HepG2 (cell line): ENCODE results near the gene UBE2E1. TPM values are rescaled to one million over a fixed set of nuclear protein-coding genes. Genes with fewer than 3 reads are reported as not detected.

Experiments
- GTF3A ChIP-seq: sonication (generic); formaldehyde crosslinking; conservative IDR thresholded peaks from 2 replicates; pipeline ENCODE4 v1.4.0; 2020; ENCODE audit warnings: mild to moderate bottlenecking, missing genetic modification reagents
- HHEX ChIP-seq: IDR thresholded peaks from 2 replicates; pipeline ENCODE4 v1.6.1; 2016; ENCODE audit warnings: control low read depth
- HMG20B ChIP-seq: conservative IDR thresholded peaks from 2 replicates; pipeline ENCODE4 v1.6.1; 2016; ENCODE audit warnings: missing genetic modification reagents, missing compliant biosample characterization
- KMT2B ChIP-seq: IDR thresholded peaks from 2 replicates; pipeline ENCODE4 v1.6.1; 2016; ENCODE audit warnings: missing genetic modification reagents, missing compliant biosample characterization
- LRRFIP1 ChIP-seq: sonication (generic); formaldehyde crosslinking; conservative IDR thresholded peaks from 2 replicates; pipeline ENCODE4 v1.4.0; 2020; ENCODE audit warnings: missing genetic modification reagents
- MAFF ChIP-seq: IDR thresholded peaks from 2 replicates; pipeline ENCODE4 v1.6.1; 2011; ENCODE audit warnings: low read depth, low read length, improper control_type of control experiment
- PLSCR1 ChIP-seq: sonication (generic); formaldehyde crosslinking; IDR thresholded peaks from 2 replicates; pipeline ENCODE4 v1.5.0; 2020; ENCODE audit warnings: missing genetic modification reagents, mild to moderate bottlenecking, borderline replicate concordance
- REPIN1 ChIP-seq: sonication (generic); formaldehyde crosslinking; IDR thresholded peaks from 2 replicates; pipeline ENCODE4 v1.8.0; 2022; ENCODE audit warnings: missing genetic modification reagents, low read depth, mild to moderate bottlenecking, borderline replicate concordance
- SALL1 ChIP-seq: sonication (generic); formaldehyde crosslinking; IDR thresholded peaks from 2 replicates; pipeline ENCODE4 v1.8.0; 2022; ENCODE audit warnings: mild to moderate bottlenecking, missing genetic modification reagents
- SMAD9 ChIP-seq: sonication (generic); formaldehyde crosslinking; IDR thresholded peaks from 2 replicates; pipeline ENCODE4 v1.5.1; 2020; ENCODE audit warnings: mild to moderate bottlenecking, missing genetic modification reagents
- TAF1 ChIP-seq: sonication (generic); formaldehyde crosslinking; IDR thresholded peaks from 2 replicates; pipeline ENCODE4 v1.4.0; 2020; ENCODE audit warnings: missing genetic modification reagents
- TBX3 ChIP-seq: fragments of 450-650 bp; IDR thresholded peaks from 2 replicates; pipeline ENCODE4 v1.6.1; 2017; ENCODE audit warnings: antibody characterized with exemption, mild to moderate bottlenecking, inconsistent platforms, borderline replicate concordance
- TCF7 ChIP-seq: sonication (generic); IDR thresholded peaks from 2 replicates; pipeline ENCODE4 v1.6.1; 2016; ENCODE audit warnings: antibody characterized with exemption, low read depth
- ZBTB7B ChIP-seq: sonication (generic); formaldehyde crosslinking; IDR thresholded peaks from 2 replicates; pipeline ENCODE4 v1.4.0; 2020; ENCODE audit warnings: missing genetic modification reagents
- ZSCAN21 ChIP-seq: sonication (generic); formaldehyde crosslinking; IDR thresholded peaks from 2 replicates; pipeline ENCODE4 v1.8.0; 2022; ENCODE audit warnings: mild to moderate bottlenecking, missing genetic modification reagents, moderate library complexity, borderline replicate concordance
- polyA plus RNA-seq, 8 experiments: library from polyadenylated mRNA; depleted of rRNA in 3 of 8; stranded (reverse) in 7 of 8; unstranded in 1 of 8; fragments of >200 nt; fragmentation: Illumina TruSeq in 4 of 8; extraction: Trizol in 4 of 8; gene quantifications; 2 replicates each; pipeline versions ENCODE4 v1.2.1 to v1.2.3, GENCODE V29; 2011 to 2016; ENCODE audit warnings: low read depth in 4 of 8, missing spikeins in 1 of 8, mixed read lengths in 1 of 8; ENCODE audit not compliant: insufficient read depth in 1 of 8
- total RNA-seq, 5 experiments: library from RNA; depleted of rRNA; stranded (reverse); fragments of >200 nt; fragmentation: Illumina TruSeq; extraction: Trizol; gene quantifications; 2 replicates each; pipeline ENCODE4 v1.2.3, GENCODE V29; 2016; ENCODE audit warnings: low read depth in 1 of 5
- TF ChIP-seq, protein P1 (sequence below): sonication (generic); formaldehyde crosslinking; IDR thresholded peaks from one replicate; pipeline ENCODE4 v1.5.1; 2020; ENCODE audit warnings: mild to moderate bottlenecking, missing genetic modification reagents; ENCODE audit errors: not compliant biosample characterization
- TF ChIP-seq, protein P2 (sequence below): sonication (generic); formaldehyde crosslinking; IDR thresholded peaks from 2 replicates; pipeline ENCODE4 v1.4.0; 2020; ENCODE audit warnings: missing genetic modification reagents

UBE2E1 gene
- total and polyA plus RNA-seq, 2 of the 13 experiments (the other 11 are each of a cell fraction or from before 2014, with no cell fraction given): 55.4 to 61.8 TPM

- TF ChIP-seq, protein P1, sequence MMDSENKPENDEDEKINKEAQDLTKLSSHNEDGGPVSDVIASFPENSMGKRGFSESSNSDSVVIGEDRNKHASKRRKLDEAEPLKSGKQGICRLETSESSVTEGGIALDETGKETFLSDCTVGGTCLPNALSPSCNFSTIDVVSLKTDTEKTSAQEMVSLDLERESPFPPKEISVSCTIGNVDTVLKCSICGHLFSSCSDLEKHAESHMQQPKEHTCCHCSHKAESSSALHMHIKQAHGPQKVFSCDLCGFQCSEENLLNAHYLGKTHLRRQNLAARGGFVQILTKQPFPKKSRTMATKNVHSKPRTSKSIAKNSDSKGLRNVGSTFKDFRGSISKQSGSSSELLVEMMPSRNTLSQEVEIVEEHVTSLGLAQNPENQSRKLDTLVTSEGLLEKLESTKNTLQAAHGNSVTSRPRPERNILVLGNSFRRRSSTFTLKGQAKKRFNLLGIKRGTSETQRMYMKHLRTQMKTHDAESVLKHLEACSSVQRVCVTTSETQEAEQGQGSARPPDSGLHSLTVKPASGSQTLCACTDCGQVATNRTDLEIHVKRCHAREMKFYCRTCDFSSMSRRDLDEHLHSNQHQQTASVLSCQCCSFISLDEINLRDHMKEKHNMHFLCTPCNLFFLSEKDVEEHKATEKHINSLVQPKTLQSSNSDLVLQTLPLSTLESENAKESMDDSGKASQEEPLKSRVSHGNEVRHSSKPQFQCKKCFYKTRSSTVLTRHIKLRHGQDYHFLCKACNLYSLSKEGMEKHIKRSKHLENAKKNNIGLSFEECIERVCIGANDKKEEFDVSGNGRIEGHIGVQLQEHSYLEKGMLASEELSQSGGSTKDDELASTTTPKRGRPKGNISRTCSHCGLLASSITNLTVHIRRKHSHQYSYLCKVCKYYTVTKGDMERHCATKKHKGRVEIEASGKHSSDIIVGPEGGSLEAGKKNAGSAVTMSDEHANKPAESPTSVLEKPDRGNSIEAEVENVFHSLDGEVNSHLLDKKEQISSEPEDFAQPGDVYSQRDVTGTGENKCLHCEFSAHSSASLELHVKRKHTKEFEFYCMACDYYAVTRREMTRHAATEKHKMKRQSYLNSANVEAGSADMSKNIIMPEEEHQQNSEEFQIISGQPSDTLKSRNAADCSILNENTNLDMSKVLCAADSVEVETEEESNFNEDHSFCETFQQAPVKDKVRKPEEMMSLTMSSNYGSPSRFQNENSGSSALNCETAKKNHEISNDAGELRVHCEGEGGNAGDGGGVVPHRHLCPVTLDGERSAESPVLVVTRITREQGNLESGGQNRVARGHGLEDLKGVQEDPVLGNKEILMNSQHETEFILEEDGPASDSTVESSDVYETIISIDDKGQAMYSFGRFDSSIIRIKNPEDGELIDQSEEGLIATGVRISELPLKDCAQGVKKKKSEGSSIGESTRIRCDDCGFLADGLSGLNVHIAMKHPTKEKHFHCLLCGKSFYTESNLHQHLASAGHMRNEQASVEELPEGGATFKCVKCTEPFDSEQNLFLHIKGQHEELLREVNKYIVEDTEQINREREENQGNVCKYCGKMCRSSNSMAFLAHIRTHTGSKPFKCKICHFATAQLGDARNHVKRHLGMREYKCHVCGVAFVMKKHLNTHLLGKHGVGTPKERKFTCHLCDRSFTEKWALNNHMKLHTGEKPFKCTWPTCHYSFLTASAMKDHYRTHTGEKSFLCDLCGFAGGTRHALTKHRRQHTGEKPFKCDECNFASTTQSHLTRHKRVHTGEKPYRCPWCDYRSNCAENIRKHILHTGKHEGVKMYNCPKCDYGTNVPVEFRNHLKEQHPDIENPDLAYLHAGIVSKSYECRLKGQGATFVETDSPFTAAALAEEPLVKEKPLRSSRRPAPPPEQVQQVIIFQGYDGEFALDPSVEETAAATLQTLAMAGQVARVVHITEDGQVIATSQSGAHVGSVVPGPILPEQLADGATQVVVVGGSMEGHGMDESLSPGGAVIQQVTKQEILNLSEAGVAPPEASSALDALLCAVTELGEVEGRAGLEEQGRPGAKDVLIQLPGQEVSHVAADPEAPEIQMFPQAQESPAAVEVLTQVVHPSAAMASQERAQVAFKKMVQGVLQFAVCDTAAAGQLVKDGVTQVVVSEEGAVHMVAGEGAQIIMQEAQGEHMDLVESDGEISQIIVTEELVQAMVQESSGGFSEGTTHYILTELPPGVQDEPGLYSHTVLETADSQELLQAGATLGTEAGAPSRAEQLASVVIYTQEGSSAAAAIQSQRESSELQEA (CRISPR knock-in tag): no peak
- TF ChIP-seq PLSCR1 (no peak), LRRFIP1 (CRISPR knock-in tag) (no peak), GTF3A (no peak), REPIN1 (no peak), HMG20B (CRISPR knock-in tag) (no peak), SMAD9 (no peak), MAFF (no peak), TAF1 (CRISPR knock-in tag) (no peak), ZSCAN21 (CRISPR knock-in tag) (no peak), SALL1 (CRISPR knock-in tag) (peak; percentile 27; the same call in 1 of the 2 replicates), ZBTB7B (CRISPR knock-in tag) (peak; percentile 68; the same call in 1 of the 2 replicates), TCF7 (no peak), KMT2B (0 out of 2 replicates have a peak, but pooled peaks have one; percentile 31), TBX3 (no peak), HHEX (CRISPR knock-in tag) (no peak)
- TF ChIP-seq, protein P2, sequence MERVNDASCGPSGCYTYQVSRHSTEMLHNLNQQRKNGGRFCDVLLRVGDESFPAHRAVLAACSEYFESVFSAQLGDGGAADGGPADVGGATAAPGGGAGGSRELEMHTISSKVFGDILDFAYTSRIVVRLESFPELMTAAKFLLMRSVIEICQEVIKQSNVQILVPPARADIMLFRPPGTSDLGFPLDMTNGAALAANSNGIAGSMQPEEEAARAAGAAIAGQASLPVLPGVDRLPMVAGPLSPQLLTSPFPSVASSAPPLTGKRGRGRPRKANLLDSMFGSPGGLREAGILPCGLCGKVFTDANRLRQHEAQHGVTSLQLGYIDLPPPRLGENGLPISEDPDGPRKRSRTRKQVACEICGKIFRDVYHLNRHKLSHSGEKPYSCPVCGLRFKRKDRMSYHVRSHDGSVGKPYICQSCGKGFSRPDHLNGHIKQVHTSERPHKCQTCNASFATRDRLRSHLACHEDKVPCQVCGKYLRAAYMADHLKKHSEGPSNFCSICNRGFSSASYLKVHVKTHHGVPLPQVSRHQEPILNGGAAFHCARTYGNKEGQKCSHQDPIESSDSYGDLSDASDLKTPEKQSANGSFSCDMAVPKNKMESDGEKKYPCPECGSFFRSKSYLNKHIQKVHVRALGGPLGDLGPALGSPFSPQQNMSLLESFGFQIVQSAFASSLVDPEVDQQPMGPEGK: no peak
Measured at GRCh38 chr3:23840521-23840920, 34.8 kb downstream of the UBE2E1 start (continued).
